Adipocyte (in vitro differentiated cells): Measurements from ENCODE around the gene OR2T10.
"Not testable (repeated sequence)": the region's sequence is repeated elsewhere in the genome, so short reads cannot be mapped to it uniquely, and the experiment has no call there.

Experiments
- DNase-seq: peaks from one replicate; pipeline ENCODE4 v3.0.0-alpha.2; 2015; ENCODE audit warnings: low read depth
- H3K27me3 ChIP-seq: replicated peaks from 2 replicates; pipeline ENCODE4 v1.7.0; 2013; ENCODE audit warnings: mild to moderate bottlenecking, low read length, moderate library complexity; ENCODE audit not compliant: control insufficient read depth, insufficient read depth
- H3K36me3 ChIP-seq: 2 replicates; pipeline ENCODE4 v1.7.0; 2013; ENCODE audit warnings: low read length, mild to moderate bottlenecking, moderate library complexity; ENCODE audit not compliant: control insufficient read depth, insufficient read depth, severe bottlenecking
- H3K4me1 ChIP-seq: 2 replicates; pipeline ENCODE4 v1.7.0; 2013; ENCODE audit warnings: mild to moderate bottlenecking, low read length, moderate library complexity; ENCODE audit not compliant: control insufficient read depth, insufficient read depth
- H3K4me3 ChIP-seq: 2 replicates; pipeline ENCODE4 v1.7.0; 2013; ENCODE audit warnings: mild to moderate bottlenecking, low read length, moderate library complexity
- H3K9ac ChIP-seq: 2 replicates; pipeline ENCODE4 v1.7.0; 2013; ENCODE audit warnings: mild to moderate bottlenecking, low read length, moderate library complexity
- H3K9me3 ChIP-seq: 2 replicates; pipeline ENCODE4 v1.7.0; 2013; ENCODE audit warnings: mild to moderate bottlenecking, low read length, moderate library complexity; ENCODE audit not compliant: control insufficient read depth

Gene OR2T10

DNA sequence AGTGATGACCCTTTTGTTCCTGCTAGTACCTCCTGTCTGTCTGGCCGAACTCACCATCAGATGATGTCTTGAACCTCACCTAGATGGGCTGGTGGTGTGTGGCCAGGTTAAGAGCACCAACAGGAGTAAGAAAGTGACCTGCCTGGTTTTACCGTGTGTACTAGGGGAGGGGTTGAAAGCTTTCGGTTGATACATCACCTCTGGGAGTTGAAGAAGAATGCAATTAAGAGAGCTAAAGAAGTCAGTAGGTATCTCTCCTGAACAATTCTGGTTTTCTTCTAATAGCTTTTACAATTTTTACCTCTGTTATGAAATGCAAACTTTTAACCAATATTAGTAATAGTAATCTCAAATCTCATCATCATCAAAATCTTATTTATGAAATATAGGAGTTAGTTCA lies 34.8 kb downstream of the OR2T10 start, which contains the start of gene OR2T29:
TSS of gene OR2T29 (minus strand) at position 101 of the 400 bp plus-strand sequence. CDS start 3,281 bp downstream, outside the sequence.
- not testable (repeated sequence) for DNase-seq, H3K36me3 ChIP-seq

DNA sequence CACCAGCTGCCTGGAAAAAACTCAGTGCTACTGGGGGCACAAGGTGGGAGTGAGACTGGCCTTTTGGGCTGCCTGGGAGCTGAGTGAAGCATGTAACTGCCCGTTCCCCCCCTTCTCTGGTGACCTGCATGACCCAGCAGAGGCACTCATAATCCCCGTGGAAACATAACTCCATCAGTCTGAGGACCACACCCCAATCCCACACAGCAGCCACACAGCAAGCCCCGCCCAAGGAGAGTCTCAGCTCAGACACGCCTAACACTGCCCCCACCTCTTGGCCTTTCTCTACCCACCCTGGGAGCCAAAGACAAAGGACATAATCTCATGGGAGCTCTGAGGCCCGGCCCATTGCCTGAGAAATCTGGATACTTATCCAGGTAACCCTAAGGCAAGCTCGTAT lies 46.5 kb downstream of the OR2T10 start:
- not testable (repeated sequence) for H3K9me3 ChIP-seq, DNase-seq, H3K36me3 ChIP-seq, H3K27me3 ChIP-seq, H3K4me3 ChIP-seq, H3K4me1 ChIP-seq, H3K9ac ChIP-seq

More for the DNA sequence above, 34.8 kb downstream of the OR2T10 start, which contains the start of gene OR2T29:
- H3K4me3 ChIP-seq, H3K4me1 ChIP-seq, H3K9ac ChIP-seq, H3K9me3 ChIP-seq, H3K27me3 ChIP-seq: not testable (repeated sequence)

DNA sequence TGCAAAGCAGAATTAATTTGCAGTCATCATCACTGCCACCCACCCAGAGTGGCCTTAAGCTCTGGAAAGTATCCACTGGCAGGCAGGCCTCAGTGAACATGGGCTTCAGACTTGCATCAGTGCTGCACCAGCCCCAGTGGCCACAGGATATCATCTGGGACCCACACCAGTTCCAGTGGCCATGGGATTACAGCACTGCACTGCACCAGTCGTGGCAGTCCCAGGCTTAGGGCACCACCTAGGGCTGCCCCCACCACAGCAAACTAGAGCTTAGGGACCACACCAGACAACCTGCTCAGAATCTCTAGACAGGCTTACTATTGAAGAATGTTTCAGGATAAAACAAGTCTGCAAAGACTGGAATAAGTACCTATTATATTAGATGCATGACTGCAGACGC lies 50.1 kb downstream of the OR2T10 start:
- H3K27me3 ChIP-seq, H3K9ac ChIP-seq, DNase-seq, H3K9me3 ChIP-seq, H3K4me3 ChIP-seq, H3K4me1 ChIP-seq, H3K36me3 ChIP-seq: not testable (repeated sequence)
